NCI-H2196 (cell line): ENCODE data around the gene MAPRE3.

Experiments
- DNase-seq: peaks from one replicate; lab custom pipeline; 2025; ENCODE audit not compliant: unreplicated experiment; lab: John Stamatoyannopoulos, UW

MAPRE3 gene

GRCh38 chr2:27038631-27039339, 68.3 kb downstream of the MAPRE3 start:
- no peak for DNase-seq

GRCh38 chr2:27039426-27039825, 69.0 kb downstream of the MAPRE3 start:
- no peak for DNase-seq

- DNase-seq, result no peak
These were observed 69.4 kb downstream of the MAPRE3 start for GRCh38 chr2:27039871-27040270.

GRCh38 chr2:27040282-27040681, 69.8 kb downstream of the MAPRE3 start:
- DNase-seq, result no peak

GRCh38 chr2:27041752-27042151, 71.3 kb downstream of the MAPRE3 start:
- no peak for DNase-seq

GRCh38 chr2:27042159-27042661, 71.8 kb downstream of the MAPRE3 start:
- DNase-seq, result peak; percentile 27

GRCh38 chr2:27042985-27043634, 72.7 kb downstream of the MAPRE3 start:
- no peak for DNase-seq

GRCh38 chr2:27049422-27050280, 79.2 kb downstream of the MAPRE3 start:
- DNase-seq, result no peak

GRCh38 chr2:27050281-27050995, 80.0 kb downstream of the MAPRE3 start:
- DNase-seq, result peak; percentile 89

- DNase-seq, result peak; percentile 93
These were observed 80.8 kb downstream of the MAPRE3 start, which contains the start of gene AGBL5 for GRCh38 chr2:27050996-27051901. TSS of gene AGBL5 (plus strand) at chr2:27051668. CDS start at chr2:27052959, 1,291 bp downstream.

- no peak for DNase-seq
These were observed 81.6 kb downstream of the MAPRE3 start for GRCh38 chr2:27051902-27052645.

GRCh38 chr2:27053321-27053720, 82.9 kb downstream of the MAPRE3 start:
- no peak for DNase-seq

GRCh38 chr2:27053776-27054175, 83.3 kb downstream of the MAPRE3 start:
- no peak for DNase-seq

GRCh38 chr2:27054721-27055120, 84.3 kb downstream of the MAPRE3 start:
- DNase-seq, result no peak

- DNase-seq, result no peak
These were observed 86.7 kb downstream of the MAPRE3 start for GRCh38 chr2:27057184-27057583.

GRCh38 chr2:27058210-27058609, 87.8 kb downstream of the MAPRE3 start:
- no peak for DNase-seq

- DNase-seq, result no peak
These were observed 88.8 kb downstream of the MAPRE3 start for GRCh38 chr2:27059141-27059820.

GRCh38 chr2:27060323-27060722, 89.9 kb downstream of the MAPRE3 start:
- DNase-seq, result no peak

- DNase-seq, result no peak
These were observed 94.7 kb downstream of the MAPRE3 start for GRCh38 chr2:27065128-27065527.
